SK-N-SH (cell line): Measurements from ENCODE around the gene KPNA5.

ENCODE experiments used
- CTCF ChIP-seq: fragments of 200-600 bp; sonication (generic); IDR thresholded peaks from 2 replicates; pipeline ENCODE4 v1.6.1; 2017; ENCODE audit warnings: antibody characterized with exemption, mild to moderate bottlenecking, moderate library complexity
- REST ChIP-seq: IDR thresholded peaks from 2 replicates; pipeline ENCODE4 v1.6.1; 2012; ENCODE audit warnings: mild to moderate bottlenecking, low read depth, low read length, moderate library complexity
- ZBTB33 ChIP-seq: IDR thresholded peaks from 2 replicates; pipeline ENCODE4 v1.4.0; 2012; ENCODE audit warnings: low read depth, borderline replicate concordance

- TF ChIP-seq REST = no peak
- TF ChIP-seq CTCF = no peak
- no peak for TF ChIP-seq ZBTB33
Observed at GRCh38 chr6:116685437-116685993, 4.5 kb downstream of the KPNA5 start.
